ENCODE data around the gene DNAJB2. TPM values are rescaled to one million over a fixed set of nuclear protein-coding genes. Genes with fewer than 3 reads are reported as not detected.

Gene DNAJB2
- total RNA-seq, 4 donors from 2014 or later = 58.6 to 76.5 (median 71.8) TPM

DNA sequence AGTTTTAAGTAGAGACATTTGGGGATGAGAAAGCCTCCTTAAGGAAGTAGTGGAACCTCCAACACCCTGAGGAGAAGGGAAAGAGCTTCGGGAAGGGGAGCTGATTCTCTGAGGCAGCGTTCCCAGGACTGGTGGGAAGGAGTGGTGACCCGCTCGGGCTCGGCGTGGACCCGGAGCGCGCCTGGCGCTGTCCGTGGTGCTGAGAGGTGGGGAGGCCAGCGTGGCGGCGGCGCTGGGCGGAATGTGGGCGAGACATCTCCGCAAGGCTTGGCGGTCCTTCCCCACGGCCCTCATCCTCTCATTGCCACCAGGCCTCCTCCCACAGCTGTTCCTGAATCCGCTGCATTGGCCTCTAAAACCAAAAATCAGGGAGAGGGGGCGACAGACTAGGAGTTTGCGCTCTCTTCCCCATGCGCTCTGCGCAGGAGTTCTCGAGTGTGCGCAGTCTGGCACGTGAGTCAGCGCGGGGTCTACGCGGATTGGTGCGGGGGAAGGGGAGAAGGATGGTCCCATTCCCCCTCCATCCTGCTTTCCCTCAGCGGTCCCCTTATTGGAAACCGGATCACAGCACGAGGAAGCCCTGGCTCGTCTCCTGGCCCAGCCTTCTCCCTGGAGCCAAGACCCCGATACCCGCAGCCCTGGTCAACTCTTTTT, 52.5 kb downstream of the DNAJB2 start:
- Histone ChIP-seq H3K9me3 (no peaks in the 10 kb centered on the region), H3K36me3 (no peaks in the 10 kb centered on the region), H3K27me3 (peaks cover 25 to 33% (median 26%) of the 10 kb centered on the region in 3 donors), H3K4me3 (no peak overlapping the region), H3K4me1 (no peaks in the 10 kb centered on the region), H3K27ac (no peak overlapping the region)
- no peak for ATAC-seq
- in situ Hi-C loops (cut with MboI; ENCODE audit: low sequenced_read_pairs in 4 of 4) (no loop called here), intact Hi-C loops (cut with DNase I; ENCODE audit: low total_unique reads) (no loop called here)
- TF ChIP-seq, protein P1, sequence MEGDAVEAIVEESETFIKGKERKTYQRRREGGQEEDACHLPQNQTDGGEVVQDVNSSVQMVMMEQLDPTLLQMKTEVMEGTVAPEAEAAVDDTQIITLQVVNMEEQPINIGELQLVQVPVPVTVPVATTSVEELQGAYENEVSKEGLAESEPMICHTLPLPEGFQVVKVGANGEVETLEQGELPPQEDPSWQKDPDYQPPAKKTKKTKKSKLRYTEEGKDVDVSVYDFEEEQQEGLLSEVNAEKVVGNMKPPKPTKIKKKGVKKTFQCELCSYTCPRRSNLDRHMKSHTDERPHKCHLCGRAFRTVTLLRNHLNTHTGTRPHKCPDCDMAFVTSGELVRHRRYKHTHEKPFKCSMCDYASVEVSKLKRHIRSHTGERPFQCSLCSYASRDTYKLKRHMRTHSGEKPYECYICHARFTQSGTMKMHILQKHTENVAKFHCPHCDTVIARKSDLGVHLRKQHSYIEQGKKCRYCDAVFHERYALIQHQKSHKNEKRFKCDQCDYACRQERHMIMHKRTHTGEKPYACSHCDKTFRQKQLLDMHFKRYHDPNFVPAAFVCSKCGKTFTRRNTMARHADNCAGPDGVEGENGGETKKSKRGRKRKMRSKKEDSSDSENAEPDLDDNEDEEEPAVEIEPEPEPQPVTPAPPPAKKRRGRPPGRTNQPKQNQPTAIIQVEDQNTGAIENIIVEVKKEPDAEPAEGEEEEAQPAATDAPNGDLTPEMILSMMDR (IDR thresholded peaks at IDR 0.05 in 4 of 5, conservative IDR thresholded peaks at IDR 0.05 in 1 of 5) = no peak
- no peak for TF ChIP-seq POLR2A (IDR thresholded peaks at IDR 0.05)
- DNase-seq = no peak

DNA sequence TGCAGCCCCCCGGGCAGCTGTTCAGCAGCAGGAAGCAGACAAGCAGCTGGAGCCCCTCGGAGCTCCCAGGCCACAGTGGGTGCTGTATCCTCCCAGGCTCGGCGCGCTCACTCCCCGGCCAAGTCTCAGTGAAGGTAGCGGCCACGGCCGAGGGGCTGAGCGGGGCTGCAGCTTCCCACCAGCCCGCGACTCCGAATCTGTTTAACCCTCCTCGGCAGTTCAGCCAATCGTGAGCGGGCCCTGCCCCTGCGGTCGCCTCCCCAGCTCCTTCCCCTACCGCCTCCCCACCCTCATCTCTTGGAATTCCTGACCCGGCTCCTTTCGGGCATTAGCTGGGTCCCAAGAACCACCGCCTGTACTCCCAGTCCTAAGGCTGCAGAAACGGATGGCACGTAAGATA, 53.4 kb downstream of the DNAJB2 start, which contains the start of gene RESP18:
RESP18 (minus strand) TSS at position 203 of the 400 bp plus-strand sequence.
- no peak for DNase-seq
- no peak for ATAC-seq
- Histone ChIP-seq H3K36me3 (no peaks in the 10 kb centered on the region), H3K4me1 (no peaks in the 10 kb centered on the region), H3K27ac (no peak within 1 kb of the TSS), H3K4me3 (no peak within 1 kb of the TSS), H3K9me3 (no peaks in the 10 kb centered on the region), H3K27me3 (peaks cover 25 to 33% (median 26%) of the 10 kb centered on the region in 3 donors)
- intact Hi-C loops (cut with DNase I; ENCODE audit: low total_unique reads) = no loop called here
- no peak for TF ChIP-seq POLR2A (IDR thresholded peaks at IDR 0.05)
- TF ChIP-seq, protein P1 (IDR thresholded peaks at IDR 0.05 in 4 of 5, conservative IDR thresholded peaks at IDR 0.05 in 1 of 5) = no peak
- in situ Hi-C loops (cut with MboI; ENCODE audit: low sequenced_read_pairs in 4 of 4) = no loop called here

DNA sequence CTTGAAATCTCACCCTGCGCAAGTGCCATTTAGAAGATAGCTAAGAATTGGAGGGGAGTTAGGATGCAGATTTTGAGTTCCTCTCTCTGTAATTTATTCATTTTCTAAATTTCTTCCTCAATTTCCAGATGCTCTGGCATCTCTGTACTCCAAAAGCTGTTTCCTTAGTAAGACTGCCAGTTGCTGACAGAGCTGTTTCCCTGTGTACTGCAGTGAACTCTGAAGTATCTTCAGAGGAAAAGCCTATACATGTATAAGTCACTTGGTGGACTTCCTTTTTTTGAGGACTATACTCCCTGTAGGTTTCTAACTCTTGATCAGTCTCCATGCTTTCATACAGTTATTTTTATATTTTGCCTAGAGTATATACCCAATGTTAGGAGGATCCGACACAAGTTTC, 54.9 kb downstream of the DNAJB2 start:
- ATAC-seq (no peak), DNase-seq (no peak)
- intact Hi-C loops (cut with DNase I; ENCODE audit: low total_unique reads) = no loop called here
- in situ Hi-C loops (cut with MboI; ENCODE audit: low sequenced_read_pairs in 4 of 4) = no loop called here
- H3K4me1 ChIP-seq = no peaks in the 10 kb centered on the region
- H3K9me3 ChIP-seq = no peaks in the 10 kb centered on the region
- H3K27me3 ChIP-seq = peaks cover 25 to 33% (median 26%) of the 10 kb centered on the region in 3 donors
- TF ChIP-seq POLR2A (IDR thresholded peaks at IDR 0.05) = no peak
- TF ChIP-seq, protein P1 (IDR thresholded peaks at IDR 0.05 in 4 of 5, conservative IDR thresholded peaks at IDR 0.05 in 1 of 5) = no peak
- no peaks in the 10 kb centered on the region for H3K36me3 ChIP-seq
- H3K4me3 ChIP-seq = no peak overlapping the region
- H3K27ac ChIP-seq = no peak overlapping the region

DNA sequence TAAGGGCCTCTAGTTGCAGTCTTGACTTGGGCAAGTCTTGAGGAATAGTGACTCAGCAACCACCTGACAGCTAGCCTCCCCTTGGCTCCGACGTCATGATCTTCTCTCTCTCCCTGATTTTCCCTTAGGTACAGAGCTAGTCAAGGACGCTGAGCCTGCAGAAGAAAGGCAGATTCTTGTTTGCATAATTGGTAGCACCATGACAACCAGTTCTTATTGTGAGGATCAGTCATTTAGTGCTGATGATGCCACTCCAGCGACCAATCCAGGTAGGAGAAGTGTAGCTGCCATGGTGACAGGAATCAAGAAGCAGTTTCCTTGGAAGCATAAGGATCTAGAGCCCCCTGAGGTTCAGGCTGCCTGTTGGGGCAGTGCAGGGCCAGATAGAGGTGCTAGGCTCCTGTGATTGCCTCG, 56.2 kb downstream of the DNAJB2 start:
- no peaks in the 10 kb centered on the region for H3K4me1 ChIP-seq
- H3K27me3 ChIP-seq = peaks cover 25 to 33% (median 26%) of the 10 kb centered on the region in 3 donors
- TF ChIP-seq, protein P1 (IDR thresholded peaks at IDR 0.05 in 4 of 5, conservative IDR thresholded peaks at IDR 0.05 in 1 of 5) = no peak
- TF ChIP-seq POLR2A (IDR thresholded peaks at IDR 0.05) = no peak
- H3K36me3 ChIP-seq = no peaks in the 10 kb centered on the region
- H3K4me3 ChIP-seq = no peak overlapping the region
- no peak overlapping the region for H3K27ac ChIP-seq
- ATAC-seq (no peak), DNase-seq (no peak)
- intact Hi-C loops (cut with DNase I; ENCODE audit: low total_unique reads) = no loop called here
- H3K9me3 ChIP-seq = no peaks in the 10 kb centered on the region
- in situ Hi-C loops (cut with MboI; ENCODE audit: low sequenced_read_pairs in 4 of 4) = no loop called here

MicroRNAs within 50 kb of the gene (microRNA counts, 767-probe panel; counts per million panel counts)
- microRNA hsa-miR-153 = 356 to 448 counts per million in 2 donors

Small RNA genes lying within 50 kb of the gene (microRNA-seq; reads per million reads assigned to microRNA genes)
- 0 reads per million in 2 donors for gene MIR153-1 (ENCODE audit: borderline replicate concordance in 2 of 2)

Other genes starting within 250 kb of the DNAJB2 start
- under 1 TPM in 1 of 4 donors, not detected in 3; 0.09 TPM for gene CFAP65, start 237.8 kb upstream of the DNAJB2 start, total RNA-seq
- gene IHH, start 218.4 kb upstream of the DNAJB2 start, total RNA-seq = under 1 TPM in 1 of 4 donors, not detected in 3; 0.27 TPM
- 10 to 100 TPM; 24.5 to 39.0 (median 26.4) TPM for gene NHEJ1, start 118.6 kb upstream of the DNAJB2 start, total RNA-seq
- 1 to 10 TPM in 1 of 4 donors, under 1 TPM in 1, not detected in 2; 0.11 to 1.5 TPM for gene SLC23A3, start 109.3 kb upstream of the DNAJB2 start, total RNA-seq
- 100 to 1,000 TPM in 1 of 4 donors, 10 to 100 TPM in 3; 53.5 to 114 (median 55.9) TPM for gene CNPPD1, start 102.4 kb upstream of the DNAJB2 start, total RNA-seq
- gene RETREG2, start 101.1 kb upstream of the DNAJB2 start, total RNA-seq = 10 to 100 TPM; 39.8 to 57.2 (median 44.9) TPM
- gene ZFAND2B, start 72.6 kb upstream of the DNAJB2 start, total RNA-seq = 10 to 100 TPM; 33.2 to 60.8 (median 41.2) TPM
- gene ABCB6, start 60.4 kb upstream of the DNAJB2 start, total RNA-seq = 10 to 100 TPM; 15.0 to 45.8 (median 31.8) TPM
- 100 to 1,000 TPM; 111 to 208 (median 176) TPM for gene ATG9A, start 49.7 kb upstream of the DNAJB2 start, total RNA-seq
- gene ANKZF1, start 49.6 kb upstream of the DNAJB2 start, total RNA-seq = 10 to 100 TPM; 13.0 to 23.0 (median 19.1) TPM
- 1 to 10 TPM; 1.0 to 3.6 (median 1.3) TPM for gene GLB1L, start 33.9 kb upstream of the DNAJB2 start, total RNA-seq
- 10 to 100 TPM in 3 of 4 donors, 1 to 10 TPM in 1; 4.4 to 19.3 (median 14.2) TPM for gene STK16, start 33.9 kb upstream of the DNAJB2 start, total RNA-seq
- gene TUBA4B, start 26.1 kb upstream of the DNAJB2 start, total RNA-seq = not detected
- gene TUBA4A, start 25.4 kb upstream of the DNAJB2 start, total RNA-seq = 100 to 1,000 TPM; 351 to 797 (median 386) TPM
- not detected for gene PTPRN, start 30.0 kb downstream of the DNAJB2 start, total RNA-seq
- gene RESP18, start 53.4 kb downstream of the DNAJB2 start, total RNA-seq = not detected
- gene DNPEP, start 108.5 kb downstream of the DNAJB2 start, total RNA-seq = 100 to 1,000 TPM in 1 of 4 donors, 10 to 100 TPM in 3; 56.0 to 147 (median 65.3) TPM
- over 10,000 TPM; 19,008 to 28,635 (median 23,575) TPM for gene DES, start 139.0 kb downstream of the DNAJB2 start, total RNA-seq
- gene SPEG, start 155.5 kb downstream of the DNAJB2 start, total RNA-seq = 100 to 1,000 TPM; 104 to 387 (median 222) TPM
- gene GMPPA, start 219.5 kb downstream of the DNAJB2 start, total RNA-seq = 10 to 100 TPM; 18.0 to 25.8 (median 24.4) TPM
- under 1 TPM in 1 of 4 donors, not detected in 3; 0.11 TPM for gene ASIC4, start 235.1 kb downstream of the DNAJB2 start, total RNA-seq